ENCODE results near the gene TMED6.
A peak's percentile ranks its signal among the peaks of the same experiment; 100 is the strongest.
"Not testable (repeated sequence)": the region's sequence is repeated elsewhere in the genome, so short reads cannot be mapped to it uniquely, and the experiment has no call there.

TMED6 gene

GRCh38 chr16:69360070-69360469 lies 8.5 kb upstream of the TMED6 start:
- DNase-seq (ENCODE audit: low read depth, low spot score) = not testable (repeated sequence)

- DNase-seq (ENCODE audit: low read depth, low spot score) = no peak
These were observed 951 bp downstream of the TMED6 start for GRCh38 chr16:69350536-69351133.

DNA sequence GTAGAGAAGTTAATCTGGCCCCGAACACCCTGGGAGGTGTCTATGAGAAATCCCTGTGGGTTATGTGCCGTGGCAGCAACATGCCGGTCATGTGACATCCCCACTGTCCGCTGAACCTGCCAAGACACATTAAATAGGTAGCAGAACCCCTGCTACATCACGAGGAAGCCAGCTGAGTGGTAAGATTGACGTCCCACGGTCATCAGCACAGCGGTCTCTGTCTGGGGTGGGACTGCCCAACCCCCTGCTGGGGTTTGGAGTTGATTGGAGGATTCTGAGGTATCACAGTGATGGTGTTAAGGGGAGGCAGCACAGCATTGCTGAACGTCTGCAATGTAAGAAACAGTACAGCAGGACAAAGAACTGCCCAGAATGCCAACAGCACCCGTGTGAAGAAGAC lies 2.0 kb downstream of the TMED6 start:
- DNase-seq (ENCODE audit: low read depth, low spot score) = no peak

- DNase-seq (ENCODE audit: low read depth, low spot score) = no peak
These were observed 3.4 kb downstream of the TMED6 start for GRCh38 chr16:69348222-69348621.

GRCh38 chr16:69346683-69347082 lies 4.9 kb downstream of the TMED6 start:
- DNase-seq (ENCODE audit: low read depth, low spot score) = no peak

DNA sequence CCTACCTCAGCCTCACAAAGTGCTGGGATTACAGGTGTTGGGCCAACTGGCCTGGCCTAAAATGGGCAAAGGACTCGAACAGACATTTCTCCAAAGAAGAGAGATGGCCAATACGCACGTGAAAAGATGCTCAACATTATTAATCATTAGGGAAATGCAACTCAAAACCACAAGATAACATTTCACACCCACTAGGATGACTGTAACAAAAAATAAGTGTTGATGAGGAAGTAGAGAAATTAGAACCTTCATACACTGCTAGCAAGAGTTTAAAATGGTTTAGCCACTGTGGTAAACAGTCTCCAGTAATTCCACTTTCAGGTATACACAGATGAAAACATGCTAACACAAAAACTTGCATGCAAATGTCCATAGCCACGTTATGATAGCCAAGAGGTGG lies 5.7 kb downstream of the TMED6 start:
- DNase-seq (ENCODE audit: low read depth, low spot score) = no peak

DNA sequence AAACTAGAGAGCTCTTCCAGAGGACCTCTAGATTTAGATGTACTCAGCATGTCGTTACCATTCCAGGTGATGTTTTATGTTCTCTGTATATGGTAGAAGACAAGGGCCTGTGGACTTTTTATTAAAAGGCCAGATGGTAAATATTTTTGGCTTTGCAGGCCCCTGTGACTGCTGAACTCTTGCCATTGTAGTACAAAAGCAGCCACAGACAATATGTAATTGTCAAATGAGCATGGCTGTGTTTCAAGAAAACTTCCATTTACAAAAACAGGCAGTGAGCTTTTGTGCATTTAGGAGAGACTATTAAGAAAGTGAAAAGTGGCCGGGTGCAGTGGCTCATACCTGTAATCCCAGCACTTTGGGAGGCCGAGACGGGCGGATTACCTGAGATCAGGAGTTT lies 7.4 kb downstream of the TMED6 start:
- DNase-seq (ENCODE audit: low read depth, low spot score) = no peak

- no peak for DNase-seq (ENCODE audit: low read depth, low spot score)
These were observed 11.4 kb downstream of the TMED6 start for GRCh38 chr16:69340095-69340644.

- DNase-seq (ENCODE audit: low read depth, low spot score) = peak; percentile 93
These were observed 12.1 kb downstream of the TMED6 start, which contains the start of the genes COG8 and NIP7 for GRCh38 chr16:69339289-69340094. TSS of gene COG8 (minus strand) at chr16:69339564. CDS start at chr16:69339552, 12 bp downstream. TSS of gene NIP7 (plus strand) at chr16:69339772. CDS start at chr16:69339830, 58 bp downstream.

- DNase-seq (ENCODE audit: low read depth, low spot score) = no peak
These were observed 12.9 kb downstream of the TMED6 start for GRCh38 chr16:69338557-69339288.

DNA sequence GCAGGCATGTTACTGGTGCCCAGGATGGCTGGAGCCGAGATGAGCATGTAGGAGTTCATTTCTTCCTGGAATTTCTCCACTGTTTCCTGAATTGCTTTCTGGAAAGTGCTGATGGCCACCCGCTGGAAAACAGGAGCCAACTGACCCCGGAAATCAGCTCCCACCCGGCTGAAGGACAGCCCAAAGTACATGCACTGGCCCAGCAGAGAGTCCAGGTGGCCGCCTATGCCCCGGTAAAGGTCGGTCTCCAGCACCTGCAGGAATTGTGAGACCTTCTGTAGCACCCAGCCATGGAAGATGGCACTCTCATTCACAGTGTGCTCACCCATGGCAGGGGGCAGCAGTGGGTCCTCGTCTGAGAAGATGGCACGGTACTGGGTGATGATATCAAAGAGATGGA lies 16.9 kb downstream of the TMED6 start:
- no peak for DNase-seq (ENCODE audit: low read depth, low spot score)

DNA sequence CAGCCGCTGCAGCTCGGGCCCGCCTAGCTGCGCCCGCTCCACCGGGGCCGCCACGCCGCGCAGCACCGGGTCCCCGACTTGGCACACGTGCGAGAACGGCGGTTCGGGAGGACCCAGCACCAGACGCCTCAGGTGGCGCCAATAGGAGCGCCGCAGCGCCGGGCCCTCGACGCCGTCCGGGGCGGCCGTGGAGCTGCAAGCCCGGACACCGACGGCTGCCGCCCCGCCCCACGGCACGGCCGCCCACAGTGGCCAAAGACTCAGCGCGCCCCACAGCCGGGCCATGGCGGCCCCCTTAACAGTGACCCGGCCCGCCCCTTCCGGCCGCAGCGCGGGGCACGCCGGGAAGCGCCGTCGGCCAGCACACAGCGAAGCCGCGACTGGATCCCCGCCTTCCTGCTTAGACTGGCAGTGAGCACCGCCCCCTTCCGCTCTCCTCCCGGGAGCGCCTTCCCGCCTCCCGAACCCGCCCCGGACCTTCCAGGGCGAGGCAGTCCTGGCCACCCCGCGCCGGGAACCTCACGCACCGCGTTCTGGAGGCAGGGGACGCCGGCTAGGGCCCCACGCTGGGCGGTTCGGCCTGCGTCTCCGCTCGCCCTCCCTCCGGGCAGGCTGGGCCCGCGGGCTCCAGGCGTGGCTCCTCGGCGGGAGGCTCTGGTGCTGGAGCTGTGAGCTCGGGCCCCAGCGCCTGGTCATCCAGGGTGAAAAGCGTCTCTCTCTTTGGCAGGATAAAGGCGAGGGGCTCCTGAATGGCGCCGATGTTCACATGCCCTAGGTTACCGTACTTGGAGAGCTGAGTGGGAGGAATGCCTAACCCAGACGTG lies 21.1 kb downstream of the TMED6 start, which contains the start of gene PDF:
Gene PDF, minus strand, starts transcription at position 303 of the 824 bp plus-strand sequence. Its CDS starts 18 bp downstream, at position 285.
- DNase-seq (ENCODE audit: low read depth, low spot score) = peak; percentile 78

DNA sequence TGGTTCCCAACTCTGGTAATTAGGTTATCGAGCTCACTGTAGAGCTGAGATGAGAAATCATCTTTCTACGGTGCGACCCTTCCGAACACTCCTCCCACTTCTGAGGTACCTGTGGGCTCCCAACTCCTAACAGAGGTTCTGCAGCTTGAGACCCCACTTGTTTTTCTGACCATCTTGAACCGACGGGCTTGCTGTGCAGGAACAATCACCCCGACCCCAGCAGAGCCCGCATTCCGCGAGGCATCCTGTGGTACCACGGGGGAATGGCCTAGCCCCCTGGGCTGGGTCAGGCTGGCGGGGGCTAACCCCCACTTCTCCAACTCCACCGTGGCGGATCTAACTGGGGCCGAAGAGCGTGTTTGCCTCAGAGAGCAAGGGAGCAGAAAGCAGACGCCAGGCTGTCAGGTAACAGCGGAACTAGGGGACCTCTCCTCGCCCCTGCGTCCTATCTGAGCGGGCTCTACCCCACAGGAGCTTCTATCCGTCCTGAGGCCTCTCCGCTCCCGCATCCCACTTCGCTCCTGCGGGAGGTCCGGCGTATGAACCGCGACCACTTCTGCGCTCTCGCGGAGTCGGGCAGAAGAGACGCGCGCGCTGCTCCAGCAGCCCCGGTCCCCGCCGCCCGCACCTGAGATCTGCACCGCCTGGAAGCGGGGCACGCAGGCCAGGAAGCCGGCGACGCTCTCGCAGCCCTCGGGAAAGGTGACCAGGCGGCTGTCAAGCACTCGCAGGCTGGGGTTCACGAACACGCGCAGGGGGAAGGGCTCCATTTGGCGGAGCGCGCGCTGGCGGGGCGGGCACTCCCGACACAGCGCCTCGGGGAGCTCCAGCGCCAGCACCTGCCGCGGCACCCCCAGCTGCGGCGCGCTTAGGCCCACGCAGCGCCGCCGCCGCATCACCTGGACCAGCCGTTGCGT lies 22.0 kb downstream of the TMED6 start:
- DNase-seq (ENCODE audit: low read depth, low spot score) = no peak

GRCh38 chr16:69328854-69329316 lies 22.7 kb downstream of the TMED6 start:
- peak; percentile 40 for DNase-seq (ENCODE audit: low read depth, low spot score)

DNA sequence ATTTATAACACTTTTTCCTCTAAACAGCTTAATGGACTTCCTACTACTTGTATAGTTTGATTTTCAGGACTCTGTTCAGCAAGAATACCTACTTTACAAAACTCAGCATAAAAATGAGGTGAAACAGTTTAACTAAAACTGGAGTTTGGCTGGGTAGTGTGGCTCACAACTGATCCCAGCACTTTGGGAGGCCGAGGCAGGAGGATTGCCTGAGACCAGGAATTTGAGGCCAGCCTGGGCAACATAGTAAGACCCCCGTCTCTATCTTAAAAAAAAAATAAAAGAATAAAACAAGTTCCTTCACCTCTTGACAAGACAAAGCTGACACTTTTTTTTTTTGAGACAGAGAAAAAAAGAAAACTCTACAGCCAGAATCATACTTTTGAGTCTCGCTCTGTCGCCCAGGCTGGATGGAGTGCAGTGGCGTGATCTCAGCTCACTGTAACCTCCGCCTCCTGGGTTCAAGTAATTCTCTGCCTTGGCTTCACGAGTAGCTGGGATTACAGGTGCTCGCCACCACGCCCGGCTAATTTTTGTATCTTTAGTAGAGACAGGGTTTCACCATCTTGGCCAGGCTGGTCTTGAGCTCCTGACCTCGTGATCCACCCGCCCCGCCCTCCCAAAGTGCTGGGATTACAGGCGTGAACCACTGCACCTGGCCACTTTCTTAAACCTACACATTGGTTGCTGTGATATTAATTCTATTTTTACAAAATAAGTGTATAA lies 23.8 kb downstream of the TMED6 start:
- no peak for DNase-seq (ENCODE audit: low read depth, low spot score)

DNA sequence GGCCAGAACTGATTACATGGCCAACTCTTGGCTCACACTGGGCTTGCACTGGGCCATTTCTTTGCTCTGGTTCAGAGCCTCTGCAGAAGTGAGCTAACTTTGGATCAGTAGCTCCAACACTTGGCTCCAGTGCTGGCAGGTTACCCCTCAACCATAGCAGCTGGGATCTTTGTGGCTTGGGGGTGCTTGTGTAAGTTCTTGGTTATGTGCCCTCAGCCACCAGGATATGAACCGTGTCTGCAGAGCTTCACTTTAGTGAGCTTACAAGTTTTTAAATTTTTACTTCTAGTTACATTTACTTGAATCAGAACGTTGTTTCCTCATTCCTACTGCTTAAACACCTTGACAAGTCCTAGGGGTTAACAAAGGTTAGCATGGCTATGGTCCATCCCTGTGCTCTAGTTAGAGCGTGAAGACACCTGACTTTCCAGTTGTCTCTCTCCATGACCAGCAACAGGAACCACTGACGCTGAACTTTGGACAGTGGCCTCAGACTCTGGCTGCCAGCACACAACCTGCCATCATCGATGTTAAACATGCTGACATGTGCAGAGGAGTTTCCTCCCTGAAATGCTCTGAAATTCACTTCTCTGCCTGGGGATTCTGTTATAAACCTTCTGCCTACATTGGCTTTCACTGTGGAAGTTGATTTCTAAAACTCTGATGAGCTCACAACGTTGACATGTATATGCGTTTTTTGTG lies 25.3 kb downstream of the TMED6 start:
- no peak for DNase-seq (ENCODE audit: low read depth, low spot score)

DNA sequence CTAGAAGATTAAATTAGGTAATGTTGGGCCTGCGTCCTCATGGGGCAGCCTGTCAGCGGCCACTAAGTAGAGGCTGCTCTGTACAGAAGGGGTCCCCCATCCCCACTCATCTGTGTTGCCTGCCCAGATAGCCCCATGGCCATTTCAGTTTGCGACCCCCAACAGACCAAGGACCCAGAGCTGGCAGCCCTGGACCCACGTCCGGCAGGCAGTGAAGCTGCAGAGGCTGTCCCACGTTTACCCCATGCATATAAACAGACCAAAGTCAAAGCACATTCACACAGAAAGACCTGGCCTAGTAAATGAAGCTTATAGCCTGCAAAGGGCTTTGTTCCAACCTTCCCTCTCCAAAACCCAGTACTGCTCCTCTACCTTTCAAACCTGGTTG lies 25.8 kb downstream of the TMED6 start:
- no peak for DNase-seq (ENCODE audit: low read depth, low spot score)

GRCh38 chr16:69324585-69325253 lies 26.9 kb downstream of the TMED6 start:
- DNase-seq (ENCODE audit: low read depth, low spot score) = no peak
